ENCODE data around the gene NPAS3.
A peak's percentile ranks its signal among the peaks of the same experiment; 100 is the strongest.

Gene NPAS3

GRCh38 chr14:33563901-33564197 lies 625.2 kb downstream of the NPAS3 start:
- no peak for DNase-seq

- DNase-seq = peak; percentile 88
Measured at GRCh38 chr14:33564774-33565630, 626.3 kb downstream of the NPAS3 start.

- DNase-seq = no peak
Measured at GRCh38 chr14:33566082-33566481, 627.4 kb downstream of the NPAS3 start.

- DNase-seq = no peak
Measured at GRCh38 chr14:33567023-33567728, 628.5 kb downstream of the NPAS3 start.

GRCh38 chr14:33567731-33568130 lies 629.1 kb downstream of the NPAS3 start:
- DNase-seq = peak; percentile 67

- peak; percentile 45 for DNase-seq
Measured at GRCh38 chr14:33568935-33569579, 630.4 kb downstream of the NPAS3 start.

GRCh38 chr14:33569821-33570687 lies 631.4 kb downstream of the NPAS3 start:
- peak; percentile 52 for DNase-seq

- DNase-seq = no peak
Measured at GRCh38 chr14:33570694-33571310, 632.1 kb downstream of the NPAS3 start.

- DNase-seq = peak; percentile 41
Measured at GRCh38 chr14:33573301-33573880, 634.7 kb downstream of the NPAS3 start.

- DNase-seq = no peak
Measured at GRCh38 chr14:33576014-33576413, 637.3 kb downstream of the NPAS3 start.

GRCh38 chr14:33578461-33579216 lies 640.0 kb downstream of the NPAS3 start:
- no peak for DNase-seq

GRCh38 chr14:33580231-33580749 lies 641.6 kb downstream of the NPAS3 start:
- DNase-seq = no peak

GRCh38 chr14:33580841-33581240 lies 642.2 kb downstream of the NPAS3 start:
- no peak for DNase-seq

GRCh38 chr14:33584697-33585096 lies 646.0 kb downstream of the NPAS3 start:
- no peak for DNase-seq

- DNase-seq = no peak
Measured at GRCh38 chr14:33586806-33587205, 648.1 kb downstream of the NPAS3 start.

- DNase-seq = no peak
Measured at GRCh38 chr14:33587791-33588190, 649.1 kb downstream of the NPAS3 start.

GRCh38 chr14:33588771-33589170 lies 650.1 kb downstream of the NPAS3 start:
- DNase-seq = no peak

- DNase-seq = peak; percentile 18
Measured at GRCh38 chr14:33589334-33589733, 650.7 kb downstream of the NPAS3 start.

- DNase-seq = no peak
Measured at GRCh38 chr14:33590891-33591630, 652.4 kb downstream of the NPAS3 start.

GRCh38 chr14:33592297-33592696 lies 653.6 kb downstream of the NPAS3 start:
- DNase-seq = peak; percentile 65

Measured in fibroblast of skin of back (primary cell).